ENCODE results near the gene MKNK1. TPM values are rescaled to one million over a fixed set of nuclear protein-coding genes. Genes with fewer than 3 reads are reported as not detected.
"Not testable (repeated sequence)": the region's sequence is repeated elsewhere in the genome, so short reads cannot be mapped to it uniquely, and the experiment has no call there.

The MKNK1 gene
- total and polyA plus RNA-seq, 2 of the 4 experiments (the other 2 are of a cell fraction), result 14.3 to 35.2 TPM

DNA sequence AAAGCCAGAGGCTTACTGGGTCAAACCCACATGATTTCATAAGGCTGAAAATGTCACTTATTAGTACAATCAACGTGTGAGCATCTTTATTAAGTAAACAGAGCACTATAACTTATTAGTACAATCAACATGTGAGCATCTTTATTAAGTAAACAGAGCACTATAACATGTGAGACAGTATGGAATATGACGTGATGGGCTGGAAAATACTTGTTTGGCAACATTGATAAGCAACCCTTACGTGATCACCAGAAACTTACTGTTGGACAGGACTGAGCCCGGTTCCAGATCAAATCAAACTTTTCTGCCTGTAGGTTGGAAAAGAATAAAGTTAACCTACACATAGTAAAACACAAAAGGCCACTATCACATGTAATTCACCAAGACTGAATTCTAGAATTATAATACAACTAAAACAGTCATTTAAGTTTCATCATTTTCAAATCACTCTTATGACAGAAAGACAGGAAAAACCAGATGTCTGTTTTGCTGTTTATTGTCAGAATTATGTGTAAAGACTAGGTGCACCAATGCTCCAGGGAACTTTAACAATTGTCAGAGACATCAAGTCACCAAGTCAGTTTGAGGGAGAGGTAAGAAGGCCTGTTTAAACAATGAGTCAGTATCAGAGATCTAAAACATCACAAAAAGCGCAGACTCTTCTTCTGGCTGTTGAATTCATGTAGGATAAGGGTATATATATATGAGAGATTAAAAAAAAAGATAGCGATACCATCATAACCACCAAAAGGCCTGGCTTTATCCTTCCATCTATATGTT lies 48.4 kb upstream of the MKNK1 start:
- no peak for ATAC-seq (ENCODE audit: low read depth)

DNA sequence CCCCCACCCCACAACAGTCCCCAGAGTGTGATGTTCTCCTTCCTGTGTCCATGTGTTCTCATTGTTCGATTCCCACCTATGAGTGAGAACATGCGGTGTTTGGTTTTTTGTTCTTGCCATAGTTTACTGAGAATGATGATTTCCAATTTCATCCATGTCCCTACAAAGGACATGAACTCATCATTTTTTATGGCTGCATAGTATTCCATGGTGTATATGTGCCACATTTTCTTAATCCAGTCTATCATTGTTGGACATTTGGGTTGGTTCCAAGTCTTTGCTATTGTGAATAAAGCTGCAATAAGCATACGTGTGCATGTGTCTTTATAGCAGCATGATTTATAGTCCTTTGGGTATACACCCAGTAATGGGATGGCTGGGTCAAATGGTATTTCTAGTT lies 47.1 kb upstream of the MKNK1 start:
- H2BK15ac ChIP-seq (ENCODE audit: low read depth, low read length); H3K9me3 ChIP-seq (ENCODE audit: control insufficient read depth, insufficient read depth, low read length); in situ Hi-C loops (cut with MboI; ENCODE audit: low sequenced_read_pairs); H2AK5ac ChIP-seq (ENCODE audit: low read depth, low read length); ATAC-seq (ENCODE audit: low read depth); H2AK9ac ChIP-seq (replicated peaks; ENCODE audit: low read depth, low read length, poor library complexity); H3K27ac ChIP-seq (ENCODE audit: insufficient read depth, low read length); H4K91ac ChIP-seq (ENCODE audit: insufficient read depth, low read depth, low read length); H3K23ac ChIP-seq (ENCODE audit: low read depth, low read length); intact Hi-C loops (cut with micrococcal nuclease); CTCF ChIA-PET; H3K18ac ChIP-seq (ENCODE audit: low read depth, low read length); H4K5ac ChIP-seq (ENCODE audit: low read depth, low read length); H3K4ac ChIP-seq (ENCODE audit: low read depth, low read length); H2BK5ac ChIP-seq (ENCODE audit: low read depth, low read length, poor library complexity, severe bottlenecking); H3K9ac ChIP-seq (ENCODE audit: low read depth, low read length); H2AFZ ChIP-seq (replicated peaks; ENCODE audit: low read length, poor library complexity); H3K4me3 ChIP-seq (ENCODE audit: insufficient read depth, low read depth, low read length); H3K27me3 ChIP-seq (ENCODE audit: control insufficient read depth, insufficient read depth, low read length); H3K56ac ChIP-seq (ENCODE audit: extremely low read depth, insufficient read depth, low read length); DNase-seq; H3K79me1 ChIP-seq (ENCODE audit: low read depth in 1 of 2, low read length in 2 of 2); H3K14ac ChIP-seq (replicated peaks; ENCODE audit: low read depth, low read length); POLR2A ChIA-PET (ENCODE audit: unreplicated experiment); H3K4me2 ChIP-seq (ENCODE audit: low read depth, low read length); H4K8ac ChIP-seq (ENCODE audit: low read depth in 2 of 2, low read length in 2 of 2); dilution Hi-C loops (cut with HindIII; ENCODE audit: low sequenced_read_pairs, unreplicated experiment); H2BK20ac ChIP-seq (ENCODE audit: low read depth, low read length); BruUV-seq (replicated peaks); H4K20me1 ChIP-seq (ENCODE audit: insufficient read depth, low read length); H3K9me1 ChIP-seq (ENCODE audit: insufficient read depth, low read length); H2BK120ac ChIP-seq (ENCODE audit: low read depth, low read length); H3K4me1 ChIP-seq (ENCODE audit: control insufficient read depth, insufficient read depth, low read length): not testable (repeated sequence)
- WGBS, 2 experiments (ENCODE audit: extremely low coverage in 2 of 2, insufficient read length in 1 of 2), result no CpG with 5 or more reads among the region's 3 CpGs
- H3K36me3 ChIP-seq (ENCODE audit: control insufficient read depth, insufficient read depth, low read length), result peaks cover 15% of the 10 kb centered on the region; the same call in 1 of the 2 replicates

More for the DNA sequence above, 48.4 kb upstream of the MKNK1 start:
- no peak overlapping the region for H2BK120ac ChIP-seq (ENCODE audit: low read depth, low read length)
- H3K36me3 ChIP-seq (ENCODE audit: control insufficient read depth, insufficient read depth, low read length), result peaks cover 19% of the 10 kb centered on the region; the same call in 1 of the 2 replicates
- no peaks in the 10 kb centered on the region for H3K79me1 ChIP-seq (ENCODE audit: low read depth in 1 of 2, low read length in 2 of 2)
- H2AK9ac ChIP-seq (replicated peaks; ENCODE audit: low read depth, low read length, poor library complexity), result no peak overlapping the region
- no peak overlapping the region for H3K56ac ChIP-seq (ENCODE audit: extremely low read depth, insufficient read depth, low read length)
- no peak overlapping the region for H2AK5ac ChIP-seq (ENCODE audit: low read depth, low read length)
- intact Hi-C loops (cut with micrococcal nuclease), result no loop called here
- H3K9me3 ChIP-seq (ENCODE audit: control insufficient read depth, insufficient read depth, low read length), result 0 out of 2 replicates have a peak, but pooled peaks cover 2% of the 10 kb centered on the region
- no peak overlapping the region for H4K91ac ChIP-seq (ENCODE audit: insufficient read depth, low read depth, low read length)
- CTCF ChIA-PET, result no interaction called here
- H2BK20ac ChIP-seq (ENCODE audit: low read depth, low read length), result no peak overlapping the region
- no peak overlapping the region for H3K23ac ChIP-seq (ENCODE audit: low read depth, low read length)
- no peaks in the 10 kb centered on the region for H4K20me1 ChIP-seq (ENCODE audit: insufficient read depth, low read length)
- H3K9ac ChIP-seq (ENCODE audit: low read depth, low read length), result no peak overlapping the region
- TF ChIP-seq SMC3 (IDR thresholded peaks at IDR 0.05; ENCODE audit: low read depth, low read length) (no peak), MXI1 (IDR thresholded peaks at IDR 0.05; ENCODE audit: borderline replicate concordance, low read depth, low read length) (no peak), CHD1 (IDR thresholded peaks at IDR 0.05; ENCODE audit: low read depth, low read length) (no peak), FOS (IDR thresholded peaks at IDR 0.05; ENCODE audit: low read depth, low read length) (no peak), BHLHE40 (IDR thresholded peaks at IDR 0.05; ENCODE audit: low read depth, low read length) (no peak), NFE2L2 (IDR thresholded peaks at IDR 0.05; ENCODE audit: low read depth, low read length) (no peak), RFX5 (IDR thresholded peaks at IDR 0.05; ENCODE audit: low read depth, low read length) (no peak), RCOR1 (IDR thresholded peaks at IDR 0.05; ENCODE audit: insufficient replicate concordance, low read length) (no peak), POLR2A (IDR thresholded peaks at IDR 0.05; ENCODE audit: low read depth, low read length) (no peak), RAD21 (IDR thresholded peaks at IDR 0.05; ENCODE audit: low read length) (no peak)
- TF ChIP-seq, protein P1, sequence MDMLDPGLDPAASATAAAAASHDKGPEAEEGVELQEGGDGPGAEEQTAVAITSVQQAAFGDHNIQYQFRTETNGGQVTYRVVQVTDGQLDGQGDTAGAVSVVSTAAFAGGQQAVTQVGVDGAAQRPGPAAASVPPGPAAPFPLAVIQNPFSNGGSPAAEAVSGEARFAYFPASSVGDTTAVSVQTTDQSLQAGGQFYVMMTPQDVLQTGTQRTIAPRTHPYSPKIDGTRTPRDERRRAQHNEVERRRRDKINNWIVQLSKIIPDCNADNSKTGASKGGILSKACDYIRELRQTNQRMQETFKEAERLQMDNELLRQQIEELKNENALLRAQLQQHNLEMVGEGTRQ (IDR thresholded peaks at IDR 0.05; ENCODE audit: low read depth, low read length), result no peak
- in situ Hi-C loops (cut with MboI; ENCODE audit: low sequenced_read_pairs), result no loop called here
- H3K4me3 ChIP-seq (ENCODE audit: insufficient read depth, low read depth, low read length), result no peak overlapping the region
- H4K8ac ChIP-seq (ENCODE audit: low read depth in 2 of 2, low read length in 2 of 2), result no peak overlapping the region
- no peak overlapping the region for H3K4ac ChIP-seq (ENCODE audit: low read depth, low read length)
- H3K27ac ChIP-seq (ENCODE audit: insufficient read depth, low read length), result no peak overlapping the region
- H3K4me1 ChIP-seq (ENCODE audit: control insufficient read depth, insufficient read depth, low read length), result peaks cover 3% of the 10 kb centered on the region; the same call in 1 of the 2 replicates
- no peak overlapping the region for H4K5ac ChIP-seq (ENCODE audit: low read depth, low read length)
- H3K27me3 ChIP-seq (ENCODE audit: control insufficient read depth, insufficient read depth, low read length), result no peaks in the 10 kb centered on the region
- no CpG with 5 or more reads among the region's 6 CpGs for WGBS, 2 experiments (ENCODE audit: extremely low coverage in 2 of 2, insufficient read length in 1 of 2)
- H2BK15ac ChIP-seq (ENCODE audit: low read depth, low read length), result no peak overlapping the region
- no peak overlapping the region for H2BK5ac ChIP-seq (ENCODE audit: low read depth, low read length, poor library complexity, severe bottlenecking)
- DNase-seq, result no peak
- H3K9me1 ChIP-seq (ENCODE audit: insufficient read depth, low read length), result no peaks in the 10 kb centered on the region
- no peak overlapping the region for H3K4me2 ChIP-seq (ENCODE audit: low read depth, low read length)
- dilution Hi-C loops (cut with HindIII; ENCODE audit: low sequenced_read_pairs, unreplicated experiment), result no loop called here
- H2AFZ ChIP-seq (replicated peaks; ENCODE audit: low read length, poor library complexity), result no peak overlapping the region
- POLR2A ChIA-PET (ENCODE audit: unreplicated experiment), result no interaction called here
- no peak overlapping the region for H3K14ac ChIP-seq (replicated peaks; ENCODE audit: low read depth, low read length)
- no peak overlapping the region for H3K18ac ChIP-seq (ENCODE audit: low read depth, low read length)
- no TSS peak for BruUV-seq (replicated peaks)

All from IMR-90 (cell line).